Neural progenitor cell (in vitro differentiated cells): ENCODE measurements around the gene CAPN12.

Experiments used
- EZH2phosphoT487 ChIP-seq: fragments of 200-600 bp; sonication (generic); IDR thresholded peaks from 2 replicates; pipeline ENCODE4 v1.6.1; 2017; ENCODE audit warnings: antibody characterized with exemption
- TF ChIP-seq, protein P1 (sequence below): fragments of 200-600 bp; sonication (generic); IDR thresholded peaks from 2 replicates; pipeline ENCODE4 v1.5.1; 2017; ENCODE audit warnings: antibody characterized with exemption, mild to moderate bottlenecking

DNA sequence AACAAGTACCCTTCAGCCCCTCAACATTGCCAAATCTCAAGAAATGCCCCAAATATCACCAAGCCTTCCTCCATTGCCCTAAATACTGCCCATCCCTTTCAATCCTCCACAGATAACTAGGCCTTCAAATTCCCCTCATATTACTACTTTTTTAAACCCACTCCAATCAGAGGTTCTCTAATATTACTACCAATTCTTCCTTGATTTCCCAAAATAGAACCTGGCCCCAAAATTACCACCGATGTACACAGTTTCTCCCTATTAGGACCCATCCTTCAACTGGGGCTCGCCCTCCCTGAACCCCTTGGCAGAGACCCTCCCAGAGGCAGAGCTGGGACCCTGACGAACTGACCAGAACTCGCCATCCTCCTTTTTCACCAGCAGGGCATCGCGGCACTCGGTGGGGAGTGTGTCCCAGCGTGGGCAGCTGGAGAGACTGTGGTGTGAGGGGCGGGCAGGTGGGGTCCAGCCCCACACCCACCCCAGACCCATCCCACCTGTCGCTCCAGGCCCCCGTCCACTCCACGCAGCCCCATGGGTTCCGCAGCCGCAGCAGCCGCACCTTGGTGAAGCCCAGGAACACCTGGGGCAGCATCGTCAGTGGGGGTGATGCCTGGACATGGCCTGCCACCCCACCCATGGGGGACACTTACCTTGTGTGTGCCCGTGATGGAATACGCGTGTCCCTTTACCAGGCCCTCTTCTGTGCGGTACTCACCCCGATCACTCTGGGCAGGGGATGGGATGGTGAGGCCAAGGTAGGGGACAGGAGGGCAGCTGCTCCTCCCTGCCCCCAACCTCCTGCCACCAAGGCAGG lies 6.1 kb downstream of the CAPN12 start:
- TF ChIP-seq, protein P1, sequence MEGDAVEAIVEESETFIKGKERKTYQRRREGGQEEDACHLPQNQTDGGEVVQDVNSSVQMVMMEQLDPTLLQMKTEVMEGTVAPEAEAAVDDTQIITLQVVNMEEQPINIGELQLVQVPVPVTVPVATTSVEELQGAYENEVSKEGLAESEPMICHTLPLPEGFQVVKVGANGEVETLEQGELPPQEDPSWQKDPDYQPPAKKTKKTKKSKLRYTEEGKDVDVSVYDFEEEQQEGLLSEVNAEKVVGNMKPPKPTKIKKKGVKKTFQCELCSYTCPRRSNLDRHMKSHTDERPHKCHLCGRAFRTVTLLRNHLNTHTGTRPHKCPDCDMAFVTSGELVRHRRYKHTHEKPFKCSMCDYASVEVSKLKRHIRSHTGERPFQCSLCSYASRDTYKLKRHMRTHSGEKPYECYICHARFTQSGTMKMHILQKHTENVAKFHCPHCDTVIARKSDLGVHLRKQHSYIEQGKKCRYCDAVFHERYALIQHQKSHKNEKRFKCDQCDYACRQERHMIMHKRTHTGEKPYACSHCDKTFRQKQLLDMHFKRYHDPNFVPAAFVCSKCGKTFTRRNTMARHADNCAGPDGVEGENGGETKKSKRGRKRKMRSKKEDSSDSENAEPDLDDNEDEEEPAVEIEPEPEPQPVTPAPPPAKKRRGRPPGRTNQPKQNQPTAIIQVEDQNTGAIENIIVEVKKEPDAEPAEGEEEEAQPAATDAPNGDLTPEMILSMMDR, result no peak
- no peak for TF ChIP-seq EZH2phosphoT487
